Loucy (cell line): ENCODE results near the gene BRD4.

Source experiments
- CTCF ChIP-seq: fragments of 200-600 bp; sonication (generic); conservative IDR thresholded peaks from 2 replicates; pipeline ENCODE4 v1.5.1; 2014; ENCODE audit warnings: mild to moderate bottlenecking, antibody characterized with exemption, low read length
- EZH2phosphoT487 ChIP-seq: fragments of 200-600 bp; IDR thresholded peaks from 2 replicates; pipeline ENCODE4 v1.6.1; 2018; ENCODE audit warnings: antibody characterized with exemption, mild to moderate bottlenecking, moderate library complexity, borderline replicate concordance

- TF ChIP-seq CTCF (no peak), EZH2phosphoT487 (no peak)
These were observed 12.2 kb downstream of the BRD4 start for GRCh38 chr19:15320116-15320515.
